HG03066 (cell line): ENCODE results near the gene BHLHE40.
A peak's percentile ranks its signal among the peaks of the same experiment; 100 is the strongest.
"Not testable (repeated sequence)": the region's sequence is repeated elsewhere in the genome, so short reads cannot be mapped to it uniquely, and the experiment has no call there.

Experiments used
- ATAC-seq: cut with Tn5 transposase; IDR thresholded peaks from one replicate; pipeline ENCODE4 v1.9.1; 2021; ENCODE audit warnings: low read depth; ENCODE audit not compliant: unreplicated experiment

BHLHE40 gene

GRCh38 chr3:4959180-4959579 lies 20.1 kb upstream of the BHLHE40 start:
- ATAC-seq, result no peak

DNA sequence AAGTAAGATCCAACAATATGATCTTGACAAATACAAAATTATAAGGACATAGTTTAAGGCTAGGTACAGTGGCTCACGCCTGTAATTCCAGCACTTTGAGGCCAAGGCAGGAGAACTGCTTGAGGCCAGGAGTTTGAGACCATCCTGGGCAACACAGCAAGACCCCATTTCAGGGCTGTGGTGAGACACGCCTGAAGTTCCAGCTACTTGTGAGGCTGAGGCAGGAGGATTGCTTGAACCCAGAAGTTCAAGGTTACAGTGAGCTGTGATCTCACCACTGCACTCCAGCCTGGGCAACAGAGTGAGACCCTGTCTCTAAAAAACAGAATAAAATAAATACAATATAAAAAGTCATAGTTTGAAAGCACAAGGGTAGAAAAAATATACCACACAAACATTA lies 17.4 kb upstream of the BHLHE40 start:
- ATAC-seq, result not testable (repeated sequence)

- no peak for ATAC-seq
Observed at GRCh38 chr3:4963669-4964570, 15.3 kb upstream of the BHLHE40 start.

DNA sequence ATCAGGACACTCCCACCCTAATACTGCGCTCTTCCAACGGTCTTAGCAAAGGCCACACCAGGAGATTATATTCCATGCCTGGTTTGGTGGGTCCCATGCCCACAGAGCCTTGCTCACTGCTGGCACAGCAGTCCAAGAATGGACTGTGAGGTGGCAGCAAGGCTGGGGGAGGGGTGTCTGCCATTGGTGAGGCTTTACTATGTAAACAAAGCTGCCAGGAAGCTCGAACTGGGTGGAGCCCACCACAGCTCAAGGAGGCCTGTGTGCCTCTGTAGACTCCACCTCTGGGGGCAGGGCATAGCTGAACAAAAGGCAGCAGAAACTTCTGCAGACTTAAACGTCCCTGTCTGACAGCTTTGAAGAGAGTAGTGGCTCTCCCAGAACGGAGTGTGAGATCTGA lies 13.2 kb upstream of the BHLHE40 start:
- not testable (repeated sequence) for ATAC-seq

DNA sequence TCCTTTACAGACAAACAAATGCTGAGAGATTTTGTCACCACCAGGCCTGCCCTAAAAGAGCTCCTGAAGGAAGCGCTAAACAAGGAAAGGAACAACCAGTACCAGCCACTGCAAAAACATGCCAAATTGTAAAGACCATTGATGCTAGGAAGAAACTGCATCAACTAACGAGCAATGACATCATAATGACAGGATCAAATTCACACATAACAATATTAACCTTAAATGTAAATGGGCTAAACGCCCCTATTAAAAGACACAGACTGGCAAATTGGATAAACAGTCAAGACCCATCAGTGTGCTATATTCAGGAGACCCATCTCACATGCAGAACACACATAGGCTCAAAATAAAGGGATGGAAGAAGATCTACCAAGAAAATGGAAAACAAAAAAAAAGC lies 11.6 kb upstream of the BHLHE40 start:
- not testable (repeated sequence) for ATAC-seq

GRCh38 chr3:4971437-4971836 lies 7.8 kb upstream of the BHLHE40 start:
- ATAC-seq, result not testable (repeated sequence)

DNA sequence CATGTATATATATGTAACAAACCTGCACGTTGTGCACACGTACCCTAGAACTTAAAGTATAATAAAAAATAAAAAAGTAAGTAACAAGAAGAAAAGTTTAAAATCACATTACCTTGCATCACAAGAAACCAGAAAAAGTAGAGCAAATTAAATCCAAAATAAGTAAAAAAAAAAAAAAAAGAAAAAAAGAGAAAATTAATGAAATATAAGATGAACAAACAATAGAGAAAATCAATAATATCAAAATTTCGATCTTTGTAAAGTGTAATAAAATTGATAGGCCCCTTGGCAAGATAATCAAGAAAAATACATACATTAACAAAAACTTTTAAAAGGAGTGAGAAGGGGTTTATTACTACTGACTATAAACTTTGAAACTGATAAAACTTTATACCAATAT lies 7.4 kb upstream of the BHLHE40 start:
- no peak for ATAC-seq

GRCh38 chr3:4972652-4973643 lies 6.3 kb upstream of the BHLHE40 start:
- peak; percentile 30 for ATAC-seq

GRCh38 chr3:4974154-4974553 lies 5.1 kb upstream of the BHLHE40 start:
- ATAC-seq, result no peak

GRCh38 chr3:4976109-4976508 lies 3.1 kb upstream of the BHLHE40 start:
- no peak for ATAC-seq

GRCh38 chr3:4977001-4977852 lies 2.0 kb upstream of the BHLHE40 start:
- peak; percentile 34 for ATAC-seq

DNA sequence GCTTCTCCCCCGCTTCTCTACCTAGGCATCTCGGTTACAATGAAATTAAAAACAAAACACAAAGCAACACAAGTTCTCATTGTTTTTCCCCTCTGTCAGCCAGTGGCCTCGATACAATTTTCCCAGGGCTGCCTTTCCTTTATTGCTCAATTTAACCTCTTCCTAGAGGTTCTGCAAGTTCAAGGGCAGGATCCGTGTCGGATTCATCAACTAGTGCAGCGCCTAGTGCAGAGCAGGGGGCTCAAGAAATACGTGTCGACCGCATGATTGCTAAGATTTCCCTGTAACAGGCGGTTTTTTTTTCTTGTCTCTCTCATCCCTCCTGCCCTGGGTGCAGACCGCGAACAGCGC lies 1.4 kb upstream of the BHLHE40 start:
- ATAC-seq, result no peak

GRCh38 chr3:4978204-4978965 lies 852 bp upstream of the BHLHE40 start:
- peak; percentile 39 for ATAC-seq

- peak; percentile 38 for ATAC-seq
Observed at GRCh38 chr3:4978966-4979427, 240 bp upstream of the BHLHE40 start.

DNA sequence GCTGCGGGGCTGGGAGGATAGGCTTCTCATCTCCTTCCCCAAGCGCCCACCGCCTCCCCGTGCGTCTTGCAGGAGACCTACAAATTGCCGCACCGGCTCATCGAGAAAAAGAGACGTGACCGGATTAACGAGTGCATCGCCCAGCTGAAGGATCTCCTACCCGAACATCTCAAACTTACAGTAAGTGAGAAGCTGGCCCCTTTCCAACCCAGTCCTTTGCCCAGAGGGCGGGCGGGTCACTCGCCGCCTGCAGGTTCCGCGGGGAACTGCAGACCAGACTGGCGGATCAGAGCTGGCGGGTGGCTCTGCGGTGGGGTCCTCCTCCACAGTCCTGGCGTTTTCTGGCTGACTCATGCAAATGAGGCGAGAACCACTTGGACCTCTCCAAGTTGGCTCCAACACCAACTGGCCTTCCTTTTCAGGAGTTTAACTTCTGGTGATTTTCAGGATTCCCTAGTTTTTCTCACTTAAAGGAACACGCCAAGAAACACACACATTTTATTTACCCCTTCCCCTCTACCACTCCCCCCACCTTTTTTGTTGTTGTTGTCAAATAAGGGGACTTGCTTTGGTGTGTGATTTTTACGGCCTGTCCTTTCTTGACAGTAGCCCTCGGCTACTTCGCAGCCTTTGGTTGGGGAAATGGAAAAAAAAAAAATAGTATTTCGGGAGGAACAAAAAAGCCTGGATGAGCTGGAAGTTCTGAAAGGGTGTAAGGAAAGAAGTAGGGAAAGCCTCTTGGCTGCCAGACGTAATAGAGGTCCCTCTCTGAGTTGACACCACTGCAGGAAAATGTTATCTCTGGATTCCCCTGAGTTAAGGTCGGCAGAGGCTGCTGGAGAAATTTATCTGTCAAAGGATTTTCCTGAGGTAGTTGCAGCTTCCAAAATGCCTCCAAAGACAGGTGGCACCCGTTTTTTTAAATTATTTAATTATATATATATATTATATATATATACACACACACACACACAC lies 1.3 kb downstream of the BHLHE40 start:
- peak; percentile 7 for ATAC-seq

GRCh38 chr3:4981294-4981664 lies 2.0 kb downstream of the BHLHE40 start:
- no peak for ATAC-seq

- no peak for ATAC-seq
Observed at GRCh38 chr3:4981665-4982494, 2.6 kb downstream of the BHLHE40 start.
